ENCODE measurements around the gene OBSCN.

GRCh38 chr1:228178737-228179684 lies 28.8 kb upstream of the OBSCN start:
- no peak for TF ChIP-seq EZH2 (IDR thresholded peaks at IDR 0.05)
- TF ChIP-seq CTCF (IDR thresholded peaks at IDR 0.05) = no peak
- TF ChIP-seq EZH2phosphoT487 (IDR thresholded peaks at IDR 0.05) = no peak
